NCI-H2107 treated with DMSO at 0.1 percent for 48 hours (cell line): Measurements from ENCODE around the gene TUFM.
"Not testable (repeated sequence)": the region's sequence is repeated elsewhere in the genome, so short reads cannot be mapped to it uniquely, and the experiment has no call there.

Experiments
- DNase-seq: peaks from one replicate; lab custom pipeline; 2025; ENCODE audit not compliant: unreplicated experiment; lab: John Stamatoyannopoulos, UW

Gene TUFM

DNA sequence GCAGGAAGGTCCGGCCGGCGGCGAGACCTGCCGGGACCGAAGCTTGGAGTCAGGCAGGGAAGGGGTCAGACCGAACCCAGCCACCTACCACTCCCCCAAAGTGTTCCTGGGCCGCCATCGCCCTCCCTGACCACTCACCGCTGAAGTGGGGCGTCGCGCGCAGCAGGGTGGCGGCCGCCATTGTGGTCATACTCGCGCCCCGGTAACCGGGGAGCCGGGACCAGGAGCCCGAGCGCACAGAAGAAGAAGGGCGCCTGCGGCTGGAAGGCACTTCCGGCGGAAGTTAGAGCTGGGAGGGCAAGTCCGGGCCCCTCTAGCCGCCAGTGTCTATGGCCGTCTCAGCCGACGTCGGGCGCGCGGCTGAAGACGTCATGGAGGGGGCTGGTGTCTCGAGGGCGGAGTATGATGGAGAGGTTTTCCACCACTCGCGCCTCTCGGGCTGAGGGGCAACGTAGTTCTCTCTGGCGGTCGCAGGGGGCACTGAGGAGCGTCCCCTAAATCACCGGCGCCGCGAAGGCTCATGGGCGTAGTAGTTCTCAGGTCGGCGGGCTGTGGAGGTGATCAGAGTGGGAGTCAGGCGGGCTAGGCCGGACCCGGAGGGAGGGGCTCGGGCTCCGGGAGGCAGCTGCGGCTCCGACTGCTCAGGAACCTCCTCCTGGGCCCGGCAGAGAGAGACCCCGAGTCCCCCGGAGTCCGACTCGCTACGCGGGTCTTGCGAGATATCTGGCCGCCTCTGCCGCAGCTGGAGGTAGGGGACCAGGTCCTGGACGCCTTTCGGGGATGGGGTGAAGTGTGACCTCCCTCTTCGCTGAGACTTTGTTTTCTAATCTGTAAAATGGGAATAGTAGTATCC is at the start of gene TUFM:
Gene TUFM, minus strand, starts transcription at position 269 of the 853 bp plus-strand sequence. Its CDS starts 79 bp downstream, at position 190.
- DNase-seq: peak; percentile 94

DNA sequence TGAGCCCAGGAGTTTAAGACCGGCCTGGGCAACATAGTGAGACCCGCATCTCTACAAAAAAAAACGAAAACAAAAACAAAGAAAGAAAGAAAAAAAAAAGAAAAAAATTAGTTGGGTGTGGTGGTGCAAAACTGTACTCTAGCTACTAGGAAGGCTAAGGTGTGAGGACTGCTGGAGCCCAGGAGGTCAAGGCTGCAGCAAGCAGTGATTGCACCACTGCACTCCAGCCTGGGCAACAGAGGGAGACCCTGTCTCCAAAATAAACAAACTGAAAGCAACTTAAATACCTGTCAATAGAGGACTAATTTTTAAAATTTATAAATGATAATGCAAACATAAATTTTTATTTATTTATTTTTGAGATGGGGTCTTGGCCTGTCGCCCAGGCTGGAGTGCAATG is 49.5 kb upstream of the TUFM start:
- DNase-seq: no peak

DNA sequence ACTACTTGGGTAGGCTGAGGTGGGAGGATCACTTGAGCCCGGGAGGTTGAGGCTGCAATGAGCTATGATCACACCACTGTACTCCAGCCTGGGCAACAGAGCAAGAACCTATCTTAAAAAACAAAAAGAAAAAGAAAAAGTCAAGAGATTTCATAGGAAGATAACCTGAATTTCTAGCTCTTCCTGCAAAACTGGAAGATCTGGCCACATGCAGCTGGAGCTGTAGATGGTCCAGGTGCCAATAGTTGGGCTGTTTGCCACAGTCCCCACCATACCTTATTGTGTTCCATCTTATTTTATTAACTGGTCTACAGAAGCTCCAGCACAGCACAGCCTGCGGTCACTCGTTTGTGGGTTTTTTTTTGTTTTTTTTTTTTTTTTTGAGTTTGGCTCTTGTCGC is 47.1 kb upstream of the TUFM start:
- no peak for DNase-seq

DNA sequence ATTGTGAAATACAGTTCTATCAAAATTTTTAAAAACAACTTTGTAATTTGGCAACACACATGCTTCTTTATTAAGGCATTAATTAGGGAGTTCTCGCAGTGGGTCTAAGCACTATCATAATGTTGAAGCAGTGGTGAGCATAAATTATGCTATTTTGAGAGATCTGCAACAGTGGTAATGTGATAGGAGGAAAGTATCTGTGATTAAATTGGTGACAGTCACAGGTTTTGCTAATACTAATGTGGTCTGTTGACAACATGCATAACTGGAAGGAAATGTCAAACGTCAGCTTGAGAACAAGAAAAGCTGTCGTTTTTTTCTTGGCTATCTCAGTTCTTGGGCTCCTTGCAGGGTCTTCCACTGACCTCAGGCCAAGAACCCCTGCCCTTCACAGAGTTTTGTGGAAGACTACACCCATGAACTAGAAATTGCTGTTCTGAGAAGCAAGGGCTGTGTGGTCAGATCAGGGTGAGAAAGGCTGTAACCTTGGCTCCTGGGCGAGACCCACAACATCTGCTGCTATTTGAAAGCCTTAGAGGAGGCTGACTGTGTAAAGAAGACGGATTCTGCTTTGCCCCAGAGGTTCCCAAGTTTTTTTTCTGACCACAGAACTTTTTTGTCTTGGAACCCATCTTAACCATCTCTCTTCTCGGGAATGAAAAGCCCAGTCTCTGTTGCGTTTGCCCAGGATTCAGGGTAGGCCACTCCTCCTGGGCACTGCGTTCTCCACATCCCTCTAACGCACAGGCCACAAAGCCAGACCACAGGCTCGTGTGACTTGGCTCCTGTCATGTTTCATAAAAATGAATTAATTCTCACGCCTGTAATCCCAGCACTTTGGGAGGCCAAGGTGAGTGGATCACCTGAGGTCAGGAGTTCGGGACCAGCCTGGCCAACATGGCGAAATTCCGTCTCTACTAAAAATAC is 46.1 kb upstream of the TUFM start:
- no peak for DNase-seq

DNA sequence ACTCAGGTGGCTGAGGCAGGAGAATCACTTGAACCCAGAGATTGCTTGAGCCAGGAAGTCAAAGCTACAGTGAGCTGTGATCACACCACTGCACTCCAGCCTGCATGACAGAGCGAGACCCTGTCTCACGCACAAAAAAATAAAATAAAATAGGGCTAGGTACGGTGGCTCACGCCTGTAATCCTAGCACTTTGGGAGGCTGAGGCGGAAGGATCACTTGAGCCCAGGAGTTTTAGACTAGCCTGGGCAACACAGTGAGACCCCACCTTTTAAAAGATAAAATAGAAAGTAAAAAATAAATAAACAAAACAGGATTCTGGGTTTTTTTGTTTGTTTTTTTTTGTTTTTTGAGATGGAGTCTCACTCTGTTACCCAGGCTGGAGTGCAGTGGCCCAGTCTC is 44.2 kb upstream of the TUFM start:
- DNase-seq: not testable (repeated sequence)

DNA sequence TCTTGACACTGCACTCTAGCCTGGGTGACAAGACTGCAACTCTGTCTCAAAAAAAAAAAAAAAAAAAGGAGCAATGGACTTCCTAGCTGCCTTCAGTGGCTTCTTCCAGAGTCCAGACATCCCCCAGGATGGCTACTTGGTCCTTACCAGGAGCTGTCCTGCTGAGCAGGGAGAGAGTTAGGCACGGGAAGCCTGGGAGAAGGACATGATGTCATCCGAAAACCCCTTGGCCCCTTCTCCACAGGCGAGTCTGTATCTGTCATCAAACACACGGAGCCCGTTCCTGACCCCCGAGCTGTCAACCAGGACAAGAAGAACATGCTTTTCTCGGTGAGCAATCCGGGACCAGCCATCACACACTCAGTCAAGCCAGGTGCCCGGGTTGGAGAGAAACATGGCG is 40.8 kb upstream of the TUFM start:
- no peak for DNase-seq

DNA sequence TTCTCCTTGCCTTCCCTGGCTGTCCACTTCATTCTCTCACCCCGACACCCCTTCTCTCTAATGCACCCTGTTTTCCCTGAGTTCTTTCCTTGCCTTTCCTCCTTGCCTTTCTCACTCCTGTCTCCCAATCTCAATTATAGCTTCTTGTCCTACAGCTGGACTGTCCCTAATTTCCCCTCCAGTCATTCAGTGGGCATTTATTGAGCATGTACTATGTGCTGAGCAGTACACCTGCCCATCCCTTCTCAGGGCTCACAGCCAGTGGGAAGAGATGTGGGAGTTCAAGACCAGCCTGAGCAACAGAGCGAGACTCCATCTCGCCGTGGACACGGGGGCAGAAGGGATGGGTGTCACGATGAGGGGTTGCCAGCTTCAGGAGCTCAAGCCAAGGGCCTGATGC is 37.9 kb upstream of the TUFM start:
- no peak for DNase-seq

DNA sequence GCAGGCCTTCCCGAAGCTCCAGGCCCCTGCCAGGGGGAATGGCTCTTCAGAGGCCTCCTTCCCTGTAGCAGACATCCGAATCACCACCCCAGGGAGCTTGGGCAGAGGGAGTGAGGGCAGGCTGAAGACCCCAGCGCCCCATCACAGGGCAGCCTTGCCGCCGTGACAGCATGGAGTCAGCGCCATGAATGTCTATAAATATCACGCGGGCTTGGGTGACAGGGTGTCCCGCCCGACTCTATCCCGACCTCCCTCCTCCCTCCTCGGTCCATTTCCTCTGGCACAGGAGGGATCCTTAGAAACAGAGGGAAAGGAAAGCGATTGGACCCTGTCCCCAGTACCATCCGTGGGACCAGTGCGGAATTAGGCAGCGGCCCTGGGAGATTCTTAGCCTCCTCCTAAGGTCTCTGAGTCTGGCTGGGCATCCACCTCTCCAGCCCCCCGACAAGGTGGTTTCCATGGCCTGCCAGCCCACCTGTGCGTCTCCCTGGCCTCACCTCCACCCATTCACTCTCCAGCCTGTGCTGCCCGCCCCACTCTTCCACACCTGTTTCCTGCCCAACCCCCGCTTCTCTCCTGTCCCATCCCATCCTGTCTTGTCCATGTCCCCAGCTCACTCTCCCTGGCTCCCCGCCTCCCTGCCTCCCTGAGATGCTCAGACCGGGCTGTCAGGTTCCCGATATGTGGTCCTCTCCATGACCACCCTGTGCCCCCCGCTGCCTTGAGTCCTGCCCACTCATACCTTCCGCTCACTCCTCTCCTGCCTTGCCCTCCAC is 37.3 kb upstream of the TUFM start:
- DNase-seq: no peak

DNA sequence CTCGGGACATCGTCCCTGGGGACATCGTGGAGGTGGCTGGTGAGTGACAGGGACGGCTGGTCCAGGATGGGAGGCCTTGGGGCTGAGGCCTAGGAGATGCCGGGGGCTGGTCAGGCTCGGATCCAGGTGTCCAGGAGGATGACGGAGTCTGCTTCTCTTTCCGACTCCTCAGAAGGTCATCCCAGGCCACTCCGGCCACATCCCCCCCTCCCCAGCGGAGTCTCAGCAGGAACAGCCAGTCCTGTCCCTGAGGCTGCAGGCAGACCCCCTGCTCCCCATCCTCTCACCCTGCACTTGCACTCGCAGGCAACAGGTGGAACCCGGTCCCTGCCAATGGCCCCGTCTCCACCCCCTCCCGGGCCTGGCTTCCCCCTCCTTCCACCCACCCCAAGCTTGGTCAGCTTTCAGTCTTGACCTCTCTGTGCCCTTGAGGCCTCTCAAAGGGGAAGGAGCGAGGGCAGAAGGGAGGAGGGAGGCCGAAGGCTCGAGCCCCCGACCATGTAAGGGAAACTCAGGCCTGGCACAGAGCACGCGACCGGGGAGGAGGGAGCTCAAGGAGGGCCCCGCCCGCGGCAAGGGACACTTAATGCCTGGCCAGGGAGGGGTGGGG is 36.5 kb upstream of the TUFM start:
- DNase-seq: no peak

DNA sequence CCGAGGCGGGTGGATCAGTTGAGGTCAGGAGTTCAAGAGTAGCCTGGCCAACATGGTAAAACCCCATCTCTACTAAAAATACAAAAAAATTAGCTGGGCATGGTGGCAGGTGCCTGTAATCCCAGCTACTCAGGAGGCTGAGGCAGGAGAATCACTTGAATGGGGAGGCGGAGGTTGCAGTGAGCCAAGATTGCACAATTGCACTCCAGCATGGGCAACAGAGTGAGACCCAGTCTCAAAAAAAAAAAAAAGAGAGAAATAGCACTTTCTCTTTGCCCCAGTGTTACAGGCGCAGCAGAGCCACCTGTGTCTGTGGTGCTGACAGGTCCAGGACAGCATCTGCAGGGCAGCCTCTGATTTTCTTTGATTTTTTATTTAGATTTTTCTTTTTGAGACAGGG is 35.4 kb upstream of the TUFM start:
- DNase-seq: not testable (repeated sequence)

DNA sequence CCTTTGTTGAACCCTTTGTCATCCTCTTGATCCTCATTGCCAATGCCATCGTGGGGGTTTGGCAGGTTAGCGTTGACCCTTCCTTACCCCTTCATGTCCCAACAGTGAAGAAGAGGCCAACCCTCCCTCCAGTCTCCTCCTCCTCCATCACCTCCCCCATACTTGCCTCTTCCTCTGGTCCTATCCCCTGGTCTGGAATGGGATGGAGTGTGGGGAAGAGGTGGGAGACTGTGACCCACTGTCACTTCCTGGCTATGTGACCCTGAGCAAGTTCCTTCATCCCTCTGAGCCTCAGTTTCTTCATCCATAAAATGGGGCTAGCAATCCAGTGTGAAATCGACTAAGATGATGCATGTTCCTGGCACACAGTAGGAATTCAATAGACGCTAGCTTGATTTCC is 34.8 kb upstream of the TUFM start:
- no peak for DNase-seq

DNA sequence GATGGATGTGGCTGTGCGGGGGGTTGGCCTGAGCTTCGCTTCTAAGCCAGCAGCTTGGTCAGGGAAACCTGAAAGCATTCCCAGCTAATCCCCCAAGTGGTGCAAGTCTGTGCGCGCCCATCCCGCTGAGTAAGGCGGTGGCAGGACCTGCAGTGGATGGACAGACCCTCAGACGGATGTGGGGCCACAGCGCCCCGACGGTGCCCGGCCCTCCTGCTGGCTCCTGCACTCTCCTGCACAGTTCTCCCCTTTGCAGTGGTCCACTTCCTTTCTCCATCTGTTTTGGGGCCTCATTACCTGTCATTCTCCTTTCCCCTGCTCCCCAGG is 34.4 kb upstream of the TUFM start:
- no peak for DNase-seq

DNA sequence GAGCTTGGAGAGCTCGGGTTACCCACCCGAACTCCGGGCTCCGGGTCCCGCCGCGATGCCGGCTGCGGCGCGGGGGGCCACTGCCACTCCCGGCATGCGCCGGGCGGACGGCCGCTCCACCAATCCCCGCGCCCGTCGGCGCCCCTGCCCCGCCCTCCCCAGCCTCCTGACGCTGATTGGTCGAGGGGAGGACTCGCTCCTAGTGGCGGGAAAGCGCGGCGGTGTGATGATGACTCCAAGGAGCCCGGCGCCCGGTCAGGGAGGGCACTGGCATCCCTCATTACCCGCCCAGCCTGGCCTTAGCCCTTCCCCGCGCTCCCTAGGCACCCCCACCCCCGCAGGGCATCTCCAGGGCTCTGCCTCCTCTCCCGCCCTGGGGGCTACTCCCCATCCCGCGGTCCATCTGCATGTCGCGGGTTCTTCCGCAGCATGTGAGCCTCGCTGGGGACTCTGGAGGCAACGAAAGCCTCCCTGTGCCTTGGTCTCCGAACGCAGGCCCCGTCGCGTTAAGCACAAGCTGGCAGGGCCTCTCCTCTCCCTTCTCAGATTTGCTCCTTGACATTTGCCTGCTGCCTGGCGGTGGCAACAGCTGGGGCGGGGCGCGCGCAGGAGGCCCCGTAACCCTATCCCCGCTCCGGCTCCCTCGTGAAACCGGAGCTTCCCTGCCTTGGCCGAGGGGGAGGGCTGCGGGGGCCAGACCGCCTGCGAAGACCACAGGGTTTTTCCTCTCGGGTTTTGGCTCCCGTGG is 33.9 kb upstream of the TUFM start:
- peak; percentile 74 for DNase-seq

DNA sequence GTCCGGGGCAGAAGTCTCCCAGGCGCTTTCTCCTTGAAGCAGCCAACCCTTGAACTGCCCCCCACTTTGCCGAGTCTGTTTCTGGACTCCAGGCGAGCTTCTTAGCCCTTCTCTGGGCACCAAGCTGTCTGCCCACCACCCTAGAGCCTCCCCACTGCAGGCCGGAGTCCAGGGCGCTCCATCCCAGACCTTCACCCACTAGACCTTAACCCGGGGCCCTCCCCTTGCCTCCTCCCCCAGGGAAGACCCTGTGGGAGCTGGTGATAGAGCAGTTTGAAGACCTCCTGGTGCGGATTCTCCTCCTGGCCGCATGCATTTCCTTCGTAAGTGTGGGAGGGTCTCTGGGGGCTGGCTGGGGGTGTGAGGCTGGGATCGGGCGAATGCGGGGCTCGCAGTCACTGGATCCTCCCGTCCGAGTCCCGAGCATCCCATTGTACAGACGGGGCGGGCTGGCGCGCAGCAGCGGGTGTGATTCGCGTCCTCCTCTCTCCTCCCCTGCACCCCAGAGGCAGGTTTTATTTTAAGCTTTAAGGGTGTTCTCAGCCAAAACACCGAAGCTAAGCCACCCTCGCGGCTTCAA is 33.2 kb upstream of the TUFM start:
- DNase-seq: no peak

DNA sequence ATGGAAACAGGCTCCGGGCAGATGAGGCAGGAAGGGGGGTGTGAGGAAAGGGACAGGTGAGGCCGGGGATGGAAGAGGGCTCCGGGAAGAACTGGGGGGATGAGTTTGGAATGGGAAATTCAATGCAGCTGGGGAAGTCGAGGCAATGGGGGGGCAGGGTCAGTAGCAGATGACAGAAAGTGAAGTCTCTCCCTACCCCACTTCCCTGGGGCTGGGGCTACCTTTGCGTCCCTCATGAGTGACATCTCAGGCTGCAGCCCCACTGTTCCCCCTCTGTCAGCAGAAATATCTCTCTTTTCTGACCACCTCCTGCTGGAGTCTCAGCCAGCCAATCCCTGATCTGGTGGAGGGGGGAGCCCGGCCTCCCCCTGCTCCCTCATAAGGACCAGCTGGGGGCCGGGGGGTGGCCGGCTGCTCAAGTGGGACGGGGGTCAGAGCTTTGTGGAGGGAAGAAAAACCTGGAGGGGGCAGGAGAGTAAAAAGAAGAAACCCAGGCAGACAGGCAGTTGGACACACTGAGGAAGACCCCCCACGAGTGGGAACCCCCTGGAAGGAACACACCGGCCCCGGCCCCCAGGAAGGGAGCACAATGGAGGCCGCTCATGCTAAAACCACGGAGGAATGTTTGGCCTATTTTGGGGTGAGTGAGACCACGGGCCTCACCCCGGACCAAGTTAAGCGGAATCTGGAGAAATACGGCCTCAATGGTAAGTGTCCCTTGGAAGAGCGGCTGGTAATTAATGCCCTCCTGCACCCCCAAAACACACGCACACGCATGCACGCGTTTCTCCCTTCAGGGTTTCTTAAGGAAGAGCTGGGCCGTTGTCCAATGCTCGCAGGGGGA is 32.2 kb upstream of the TUFM start, which contains the start of gene ATP2A1:
Gene ATP2A1, plus strand, starts transcription at position 406 of the 844 bp plus-strand sequence. Its CDS starts 184 bp downstream, at position 590.
- DNase-seq: no peak

DNA sequence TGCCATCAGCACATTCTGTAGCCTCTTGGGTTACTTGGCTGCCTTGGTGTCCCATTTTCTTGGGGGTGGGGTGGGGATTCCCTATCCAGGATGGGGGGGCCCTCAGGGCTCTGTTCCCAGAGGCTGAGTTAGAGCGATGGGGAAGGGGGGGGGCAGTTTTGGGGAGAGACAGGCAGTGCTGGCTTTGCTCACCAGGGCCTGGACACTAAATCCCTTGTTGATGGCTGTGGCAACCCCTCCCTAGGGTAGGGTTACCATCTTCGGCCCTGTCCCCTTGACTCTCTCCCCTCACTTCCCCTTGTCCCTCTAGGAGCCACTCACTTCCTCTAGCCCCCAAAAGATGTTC is 31.5 kb upstream of the TUFM start:
- no peak for DNase-seq

DNA sequence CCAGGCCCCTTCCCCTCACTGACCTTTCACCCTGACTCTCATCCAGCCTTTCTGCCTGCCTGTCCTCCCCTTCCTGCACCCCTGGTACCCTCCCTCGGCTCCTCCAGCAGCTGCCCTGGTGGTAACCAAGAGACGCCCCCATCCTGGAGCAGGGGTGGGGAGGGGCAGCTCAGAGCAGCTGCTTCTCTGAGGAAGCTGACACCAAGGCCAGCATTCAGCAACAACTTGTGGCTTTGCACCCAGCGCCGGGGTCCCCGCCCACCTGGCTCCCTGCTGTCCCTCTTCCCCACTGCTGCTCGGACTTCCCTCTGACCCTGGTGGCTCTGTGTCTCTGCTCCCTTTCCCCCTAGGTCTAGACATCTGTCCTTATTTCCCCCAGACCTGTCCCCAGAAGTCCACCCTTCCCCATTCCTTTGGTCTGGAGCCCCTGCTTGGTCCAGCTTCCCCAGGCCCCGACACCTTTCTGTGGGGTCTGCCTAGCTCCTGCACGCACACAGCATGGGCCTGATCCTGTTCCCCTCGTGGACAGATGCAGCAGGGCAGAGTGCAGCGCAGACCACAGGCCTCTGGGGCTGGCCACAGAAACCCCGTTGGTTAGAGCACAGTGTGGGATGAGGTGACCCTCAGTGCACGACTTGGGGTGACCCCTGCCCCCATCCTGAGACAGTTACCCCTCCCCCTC is 31.0 kb upstream of the TUFM start:
- DNase-seq: peak; percentile 7

DNA sequence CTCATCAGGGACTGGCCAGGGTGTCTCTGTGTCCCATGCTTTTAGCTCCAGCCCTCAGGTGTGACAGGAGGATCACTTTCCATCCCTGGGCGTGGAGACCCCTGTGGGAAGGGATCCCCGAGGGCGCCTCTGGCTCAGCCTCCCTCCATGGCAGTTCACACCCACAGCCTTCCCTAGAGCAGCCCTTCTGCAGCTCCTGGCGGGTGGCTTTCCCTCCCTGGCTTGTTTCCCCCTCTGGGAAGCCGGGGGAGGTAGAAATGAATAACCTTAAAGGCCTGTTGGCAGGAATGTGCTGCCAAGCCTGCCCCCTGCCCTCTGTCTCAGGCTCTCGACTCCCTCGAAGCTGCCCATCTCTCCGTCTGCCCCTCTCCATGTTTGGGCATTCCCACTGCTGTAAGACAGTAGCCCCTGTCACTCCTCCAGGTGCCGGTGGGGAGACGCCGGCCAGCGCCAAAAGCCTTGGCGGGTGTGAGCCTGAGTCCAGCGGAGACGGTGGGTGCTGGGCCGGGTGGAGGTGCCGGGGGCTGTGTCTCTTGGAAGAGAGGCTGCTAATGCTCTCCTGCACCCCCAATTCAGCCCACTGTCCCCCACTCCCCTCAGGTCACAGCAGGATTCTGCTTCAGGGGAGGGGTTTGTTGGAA is 30.0 kb upstream of the TUFM start:
- no peak for DNase-seq
